ENCODE data around the gene CDHR2.
A peak's percentile ranks its signal among the peaks of the same experiment; 100 is the strongest.

Gene CDHR2

GRCh38 chr5:176575066-176575465 is 25.9 kb downstream of the CDHR2 start:
- CTCF ChIA-PET, result interaction anchor here (0.6 to 2.1 kb wide), 6 partner anchors 9 to 118 kb away, joined by 3 to 9 read pairs (median 4); partner anchors contain the start of gene TSPAN17
- POLR2A ChIA-PET, result no interaction called here

GRCh38 chr5:176575488-176576422 is 26.6 kb downstream of the CDHR2 start:
- no peaks in the 10 kb centered on the region for H3K4me1 ChIP-seq (ENCODE audit: control insufficient read depth, insufficient read depth, low read length)
- no peak overlapping the region for H3K27ac ChIP-seq (ENCODE audit: extremely low read depth, low read depth, low read length)
- TF ChIP-seq ZNF248 (tag by site-specific recombination; IDR thresholded peaks at IDR 0.05) (no peak), EGR2 (tag by site-specific recombination; IDR thresholded peaks at IDR 0.05; ENCODE audit: low read depth) (peak; percentile 54), ZFHX2 (tag by site-specific recombination; conservative IDR thresholded peaks at IDR 0.05) (peak; percentile 27), GLIS1 (tag by site-specific recombination; IDR thresholded peaks at IDR 0.05) (no peak)
- ChIA-PET CTCF (interaction anchor here (1.1 kb wide), 1 partner anchor 85 kb away, joined by 4 read pairs; no protein-coding TSS in a partner anchor), POLR2A (no interaction called here)
- no peak overlapping the region for H3K4me3 ChIP-seq (ENCODE audit: low read depth, low read length)
- H3K9me3 ChIP-seq (ENCODE audit: control insufficient read depth, insufficient read depth, low read depth, low read length), result no peaks in the 10 kb centered on the region
- H3K36me3 ChIP-seq (ENCODE audit: control insufficient read depth in 2 of 2, insufficient read depth in 1 of 2, low read length in 2 of 2), result no peaks in the 10 kb centered on the region

More at GRCh38 chr5:176575066-176575465, 25.9 kb downstream of the CDHR2 start:
- Histone ChIP-seq H3K9me3 (ENCODE audit: control insufficient read depth, insufficient read depth, low read depth, low read length) (no peaks in the 10 kb centered on the region), H3K4me3 (ENCODE audit: low read depth, low read length) (no peak overlapping the region), H3K27ac (ENCODE audit: extremely low read depth, low read depth, low read length) (no peak overlapping the region), H3K36me3 (ENCODE audit: control insufficient read depth in 2 of 2, insufficient read depth in 1 of 2, low read length in 2 of 2) (no peaks in the 10 kb centered on the region), H3K4me1 (ENCODE audit: control insufficient read depth, insufficient read depth, low read length) (no peaks in the 10 kb centered on the region)
- TF ChIP-seq ZNF416 (tag by site-specific recombination; IDR thresholded peaks at IDR 0.05), result no peak
- no peak for TF ChIP-seq ZNF529 (tag by site-specific recombination; IDR thresholded peaks at IDR 0.05; ENCODE audit: insufficient replicate concordance)
- no peak for TF ChIP-seq ZNF707 (tag by site-specific recombination; IDR thresholded peaks at IDR 0.05)
- no peak for TF ChIP-seq KLF10 (tag by site-specific recombination; IDR thresholded peaks at IDR 0.05)
- TF ChIP-seq ZNF777 (tag by site-specific recombination; IDR thresholded peaks at IDR 0.05; ENCODE audit: borderline replicate concordance), result no peak
- no peak for TF ChIP-seq ZNF558 (tag by site-specific recombination; IDR thresholded peaks at IDR 0.05)
- TF ChIP-seq ZNF280D (tag by site-specific recombination; IDR thresholded peaks at IDR 0.05), result no peak
- TF ChIP-seq ZNF391 (tag by site-specific recombination; IDR thresholded peaks at IDR 0.05; ENCODE audit: borderline replicate concordance, low read depth), result no peak
- TF ChIP-seq EGR2 (tag by site-specific recombination; IDR thresholded peaks at IDR 0.05; ENCODE audit: low read depth), result no peak
- TF ChIP-seq ZNF184 (tag by site-specific recombination; IDR thresholded peaks at IDR 0.05), result no peak
- no peak for TF ChIP-seq ZNF530 (tag by site-specific recombination; IDR thresholded peaks at IDR 0.05; ENCODE audit: low read depth)
- no peak for TF ChIP-seq ZNF548 (tag by site-specific recombination; IDR thresholded peaks at IDR 0.05)
- TF ChIP-seq ZNF510 (tag by site-specific recombination; IDR thresholded peaks at IDR 0.05; ENCODE audit: insufficient replicate concordance), result no peak
- no peak for TF ChIP-seq ZNF768 (tag by site-specific recombination; IDR thresholded peaks at IDR 0.05)
